Kidney capillary endothelial cell (primary cell): Measurements from ENCODE around the gene TAAR2.
"Not testable (repeated sequence)": the region's sequence is repeated elsewhere in the genome, so short reads cannot be mapped to it uniquely, and the experiment has no call there.

Source experiments
- DNase-seq: peaks from one replicate; pipeline ENCODE4 v3.0.0-alpha.2; 2018; ENCODE audit warnings: low spot score

Gene TAAR2

GRCh38 chr6:132612449-132613108 is 11.5 kb downstream of the TAAR2 start:
- no peak for DNase-seq

DNA sequence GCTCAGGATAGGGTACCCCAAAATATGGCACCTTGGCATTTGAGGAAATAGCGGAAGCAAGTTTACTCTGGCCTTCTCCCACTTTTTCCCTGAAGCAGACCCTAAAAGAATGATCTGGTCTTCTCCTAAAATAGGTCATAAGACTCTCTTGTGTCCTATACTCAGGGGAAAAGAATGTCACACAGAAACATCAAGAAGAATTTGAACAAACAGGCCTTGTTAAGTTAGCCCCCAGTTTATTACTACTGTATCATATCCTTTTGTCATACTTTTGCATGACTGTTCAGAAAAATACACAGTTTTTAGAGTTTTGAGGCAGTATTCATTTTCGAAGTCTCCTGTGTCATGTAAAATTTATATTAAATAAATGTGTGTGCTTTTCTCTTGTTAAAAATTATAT is 12.5 kb downstream of the TAAR2 start:
- no peak for DNase-seq

GRCh38 chr6:132607544-132608233 is 16.4 kb downstream of the TAAR2 start:
- no peak for DNase-seq

DNA sequence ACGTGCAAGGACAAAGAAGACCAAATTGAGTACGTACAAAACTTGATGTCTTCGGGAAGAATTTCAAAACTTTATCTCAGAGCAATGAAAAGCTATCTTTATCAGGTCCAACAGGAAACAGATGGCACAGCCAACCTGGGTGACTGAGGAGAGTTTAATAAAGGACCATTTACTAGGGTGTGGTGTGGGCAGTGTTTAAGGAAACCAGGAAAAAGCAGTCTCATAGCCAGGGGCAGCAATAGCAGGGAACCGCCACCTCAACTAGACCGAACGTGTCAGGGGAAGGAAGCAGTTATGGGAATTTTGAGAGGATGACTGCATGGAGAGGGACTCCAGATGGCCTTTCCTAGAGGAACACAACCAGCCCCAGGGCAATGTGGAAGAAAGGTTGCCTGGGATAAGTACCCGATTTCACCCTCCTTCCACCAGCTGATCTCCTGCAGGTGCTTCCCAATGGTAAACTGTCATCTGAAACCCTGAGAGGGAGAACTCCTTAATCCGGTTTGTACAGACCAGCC is 19.4 kb downstream of the TAAR2 start:
- no peak for DNase-seq

DNA sequence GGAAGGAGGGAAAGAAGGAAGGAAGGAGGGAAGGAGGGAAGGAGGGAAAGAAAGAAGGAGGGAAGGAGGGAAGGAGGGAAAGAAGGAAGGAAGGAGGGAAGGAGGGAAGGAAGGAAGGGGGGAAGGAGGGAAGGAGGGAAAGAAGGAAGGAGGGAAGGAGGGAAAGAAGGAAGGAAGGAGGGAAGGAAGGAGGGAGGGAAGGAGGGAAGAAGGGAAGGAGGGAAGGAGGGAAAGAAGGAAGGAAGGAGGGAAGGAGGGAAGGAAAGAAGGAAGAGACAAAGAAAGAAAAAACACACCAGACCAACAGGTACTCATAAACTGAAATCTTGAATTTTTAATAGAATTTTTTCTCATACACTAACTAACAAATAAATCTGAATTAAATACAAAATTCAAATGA is 23.2 kb downstream of the TAAR2 start:
- not testable (repeated sequence) for DNase-seq

- DNase-seq = no peak
These were observed 25.6 kb downstream of the TAAR2 start for GRCh38 chr6:132598473-132598872.

GRCh38 chr6:132596201-132596600 is 27.9 kb downstream of the TAAR2 start:
- DNase-seq = no peak

DNA sequence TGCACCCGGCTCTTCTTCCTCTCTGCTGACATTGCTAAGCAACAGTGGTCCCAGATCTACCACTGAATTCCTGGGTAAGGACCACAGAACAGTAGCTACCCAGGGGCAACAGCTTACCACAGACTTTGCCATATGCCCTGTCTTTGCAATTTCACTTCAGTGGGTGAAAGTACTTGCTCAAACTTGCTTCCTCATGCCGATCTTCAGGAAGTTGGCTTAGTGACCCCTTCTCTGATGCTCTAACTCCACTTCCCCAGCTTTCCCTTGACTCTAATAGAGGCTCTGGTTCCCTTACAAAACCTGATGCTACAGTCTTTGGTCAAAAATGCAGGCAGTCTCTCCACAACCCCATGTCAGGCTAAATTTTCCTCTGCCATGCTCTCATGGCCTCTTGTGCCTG is 31.2 kb downstream of the TAAR2 start:
- DNase-seq = no peak

DNA sequence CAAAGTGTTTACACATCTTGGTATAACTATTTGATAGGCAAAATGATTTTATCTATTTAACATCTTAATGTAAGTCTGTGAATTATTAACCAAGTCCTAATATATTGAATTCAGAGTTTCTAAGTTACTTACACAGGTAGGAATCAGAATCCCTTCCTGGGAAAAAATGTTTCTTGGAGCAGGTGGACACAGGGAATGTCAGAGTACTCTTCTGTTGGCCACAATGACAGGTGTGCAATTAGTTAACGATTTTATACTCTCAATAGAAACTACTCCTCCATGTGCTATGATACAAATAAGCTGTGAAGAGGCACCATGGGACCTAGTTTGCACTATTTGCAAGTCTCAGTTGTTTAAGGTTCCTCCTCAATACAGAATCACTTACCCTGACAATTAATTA is 33.7 kb downstream of the TAAR2 start:
- DNase-seq = no peak

GRCh38 chr6:132589454-132589853 is 34.6 kb downstream of the TAAR2 start, which contains the start of gene TAAR5:
Gene TAAR5, minus strand, starts transcription at chr6:132589741. Its CDS starts 55 bp downstream, at chr6:132589686.
- DNase-seq = no peak

GRCh38 chr6:132587424-132587823 is 36.7 kb downstream of the TAAR2 start:
- DNase-seq = no peak

- DNase-seq = no peak
These were observed 39.4 kb downstream of the TAAR2 start for GRCh38 chr6:132584698-132585097.

- no peak for DNase-seq
These were observed 52.3 kb downstream of the TAAR2 start for GRCh38 chr6:132571774-132572173.

DNA sequence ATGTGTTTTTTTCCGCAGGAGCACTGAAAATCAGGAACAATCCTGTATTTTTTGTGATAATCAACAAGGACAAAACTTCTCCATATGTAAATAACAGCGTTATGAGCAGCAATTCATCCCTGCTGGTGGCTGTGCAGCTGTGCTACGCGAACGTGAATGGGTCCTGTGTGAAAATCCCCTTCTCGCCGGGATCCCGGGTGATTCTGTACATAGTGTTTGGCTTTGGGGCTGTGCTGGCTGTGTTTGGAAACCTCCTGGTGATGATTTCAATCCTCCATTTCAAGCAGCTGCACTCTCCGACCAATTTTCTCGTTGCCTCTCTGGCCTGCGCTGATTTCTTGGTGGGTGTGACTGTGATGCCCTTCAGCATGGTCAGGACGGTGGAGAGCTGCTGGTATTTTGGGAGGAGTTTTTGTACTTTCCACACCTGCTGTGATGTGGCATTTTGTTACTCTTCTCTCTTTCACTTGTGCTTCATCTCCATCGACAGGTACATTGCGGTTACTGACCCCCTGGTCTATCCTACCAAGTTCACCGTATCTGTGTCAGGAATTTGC is 53.8 kb downstream of the TAAR2 start, which contains the start of gene TAAR6:
Gene TAAR6 (plus strand): TSS at position 102 of the 557 bp plus-strand sequence. CDS start 0 bp downstream, at position 102.
- no peak for DNase-seq

- no peak for DNase-seq
These were observed 54.9 kb downstream of the TAAR2 start for GRCh38 chr6:132569170-132569569.

GRCh38 chr6:132568611-132569010 is 55.5 kb downstream of the TAAR2 start:
- no peak for DNase-seq

DNA sequence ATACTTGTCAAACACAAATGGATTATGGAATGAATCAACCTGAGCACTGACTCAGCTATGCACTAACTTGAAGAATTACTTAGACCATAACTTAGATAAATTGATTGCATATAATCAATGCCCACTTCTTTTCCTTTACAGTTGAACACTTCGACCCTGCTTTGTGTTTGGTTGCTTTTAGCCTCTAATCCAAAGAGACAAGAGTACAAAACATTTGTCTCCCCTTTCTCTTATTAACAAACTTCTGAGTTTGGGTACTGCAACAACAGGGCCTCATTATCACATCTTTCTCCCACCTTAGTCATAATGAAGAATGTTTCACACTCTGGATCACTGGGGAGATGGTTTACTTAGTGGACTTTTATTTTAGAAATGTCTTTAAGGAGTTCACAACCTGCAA is 56.5 kb downstream of the TAAR2 start:
- DNase-seq = no peak
